Measurements from ENCODE around the gene GRPEL1. TPM values are rescaled to one million over a fixed set of nuclear protein-coding genes. Genes with fewer than 3 reads are reported as not detected.

The GRPEL1 gene
- total and polyA plus RNA-seq, 9 of the 15 experiments (the other 6 are each of a cell fraction or from before 2014, with no cell fraction given): 43.4 to 192 (median 86.6) TPM

DNA sequence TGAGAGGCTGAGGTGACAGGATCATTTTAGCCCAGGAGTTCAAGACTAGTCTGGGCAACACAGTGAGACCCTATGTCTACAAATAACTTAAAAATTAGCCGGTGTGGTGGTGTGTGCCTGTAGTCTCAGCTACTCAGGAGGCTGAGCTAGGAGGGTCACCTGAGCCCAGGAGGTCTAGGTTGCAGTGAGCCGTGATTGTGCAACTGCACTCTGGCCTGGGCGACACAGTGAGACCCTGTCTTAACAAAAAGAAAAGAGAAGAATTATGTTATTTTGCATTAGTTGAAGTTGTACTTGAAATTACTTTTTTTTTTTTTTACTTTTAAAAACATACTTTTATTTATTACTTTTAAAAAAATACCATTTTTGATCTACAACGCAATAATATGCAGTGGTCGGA is 46.5 kb downstream of the GRPEL1 start:
- BruUV-seq (replicated peaks): no TSS peak
- no peak overlapping the region for H2AFZ ChIP-seq (ENCODE audit: low read depth, low read length)
- H3K27me3 ChIP-seq (ENCODE audit: control insufficient read depth in 2 of 2, insufficient read depth in 2 of 2, low read length in 2 of 2): no peaks in the 10 kb centered on the region
- H4K20me1 ChIP-seq (replicated peaks; ENCODE audit: control insufficient read depth, insufficient read depth, low read length): peaks cover 3% of the 10 kb centered on the region; the same call in 1 of the 2 replicates
- peaks cover 4 to 15% of the 10 kb centered on the region in 2 experiments; a peak in 3 of 5 replicates for H3K4me1 ChIP-seq (replicated peaks in 1 of 2; ENCODE audit: control insufficient read depth in 2 of 2, insufficient read depth in 2 of 2, low read length in 2 of 2)
- intact Hi-C loops (cut with micrococcal nuclease) (no loop called here), in situ Hi-C loops (cut with MboI) (no loop called here)
- ChIA-PET CTCF (ENCODE audit: low intra/inter-chr PET ratio) (interaction anchor here (0.6 kb wide), 1 partner anchor 734 kb away, joined by 3 read pairs; no protein-coding TSS in a partner anchor), POLR2A (no interaction called here)
- H3K9me3 ChIP-seq (replicated peaks; ENCODE audit: control insufficient read depth, insufficient read depth, low read depth, low read length): no peaks in the 10 kb centered on the region
- no peak overlapping the region for H3K27ac ChIP-seq (ENCODE audit: extremely low read depth, low read depth, low read length)
- WGBS (ENCODE audit: insufficient coverage, low coverage, missing lambda C conversion rate): 80% methylated on average over 5 of the region's 5 CpGs
- ATAC-seq: no peak
- no peak for FAIRE-seq
- DNase-seq (ENCODE audit: extremely low read depth in 1 of 4, low spot score in 3 of 4): no peak
- H3K4me2 ChIP-seq (ENCODE audit: insufficient read depth, low read length): no peak overlapping the region
- H3K4me3 ChIP-seq: no peak overlapping the region
- H3K9ac ChIP-seq (ENCODE audit: insufficient read depth in 1 of 2, low read depth in 2 of 2, low read length in 2 of 2): no peak overlapping the region
- H3K9me1 ChIP-seq (ENCODE audit: control insufficient read depth, insufficient read depth, low read length): peaks cover 5% of the 10 kb centered on the region
- H3K36me3 ChIP-seq (ENCODE audit: control insufficient read depth, insufficient read depth, low read length): peaks cover 95% of the 10 kb centered on the region
- H3K79me2 ChIP-seq (ENCODE audit: control insufficient read depth, insufficient read depth, low read length): 0 out of 3 replicates have a peak, but pooled peaks cover 3% of the 10 kb centered on the region
- TF ChIP-seq ZBTB40 (IDR thresholded peaks at IDR 0.05) (no peak), ZBTB40 (CRISPR knock-in tag; IDR thresholded peaks at IDR 0.05) (no peak), FOXJ2 (tag; IDR thresholded peaks at IDR 0.05) (no peak), DMBX1 (CRISPR knock-in tag; IDR thresholded peaks at IDR 0.05; ENCODE audit: borderline replicate concordance) (no peak), PTBP1 (IDR thresholded peaks at IDR 0.05; ENCODE audit: low read depth, low read length) (no peak), ZBTB7A (IDR thresholded peaks at IDR 0.05; ENCODE audit: borderline replicate concordance, control insufficient read depth, low read depth, low read length) (no peak), ZNF175 (CRISPR knock-in tag; IDR thresholded peaks at IDR 0.05; ENCODE audit: low read depth) (no peak), E2F3 (CRISPR knock-in tag; IDR thresholded peaks at IDR 0.05) (no peak), ZNF274 (IDR thresholded peaks at IDR 0.05; ENCODE audit: borderline replicate concordance, low read depth, low read length) (no peak), SRSF3 (IDR thresholded peaks at IDR 0.05; ENCODE audit: insufficient read depth, low read length) (no peak), ETV6 (IDR thresholded peaks at IDR 0.05; ENCODE audit: borderline replicate concordance in 1 of 2, low read depth in 2 of 2, low read length in 1 of 2) (no peak), ETV6 (CRISPR knock-in tag; IDR thresholded peaks at IDR 0.05; ENCODE audit: borderline replicate concordance) (no peak), NCOA4 (IDR thresholded peaks at IDR 0.05; ENCODE audit: partially characterized antibody) (no peak), PHB2 (IDR thresholded peaks at IDR 0.05; ENCODE audit: low read depth) (no peak), ZNF165 (CRISPR knock-in tag; IDR thresholded peaks at IDR 0.05; ENCODE audit: borderline replicate concordance) (no peak)

Measured in K562 (cell line).